HG02943 (cell line): ENCODE data around the gene HMGA1.

Source experiments
- ATAC-seq: cut with Tn5 transposase; IDR thresholded peaks from one replicate; pipeline ENCODE4 v1.9.1; 2021; ENCODE audit warnings: mild to moderate bottlenecking, low read depth, moderate library complexity; ENCODE audit not compliant: unreplicated experiment

HMGA1 gene

DNA sequence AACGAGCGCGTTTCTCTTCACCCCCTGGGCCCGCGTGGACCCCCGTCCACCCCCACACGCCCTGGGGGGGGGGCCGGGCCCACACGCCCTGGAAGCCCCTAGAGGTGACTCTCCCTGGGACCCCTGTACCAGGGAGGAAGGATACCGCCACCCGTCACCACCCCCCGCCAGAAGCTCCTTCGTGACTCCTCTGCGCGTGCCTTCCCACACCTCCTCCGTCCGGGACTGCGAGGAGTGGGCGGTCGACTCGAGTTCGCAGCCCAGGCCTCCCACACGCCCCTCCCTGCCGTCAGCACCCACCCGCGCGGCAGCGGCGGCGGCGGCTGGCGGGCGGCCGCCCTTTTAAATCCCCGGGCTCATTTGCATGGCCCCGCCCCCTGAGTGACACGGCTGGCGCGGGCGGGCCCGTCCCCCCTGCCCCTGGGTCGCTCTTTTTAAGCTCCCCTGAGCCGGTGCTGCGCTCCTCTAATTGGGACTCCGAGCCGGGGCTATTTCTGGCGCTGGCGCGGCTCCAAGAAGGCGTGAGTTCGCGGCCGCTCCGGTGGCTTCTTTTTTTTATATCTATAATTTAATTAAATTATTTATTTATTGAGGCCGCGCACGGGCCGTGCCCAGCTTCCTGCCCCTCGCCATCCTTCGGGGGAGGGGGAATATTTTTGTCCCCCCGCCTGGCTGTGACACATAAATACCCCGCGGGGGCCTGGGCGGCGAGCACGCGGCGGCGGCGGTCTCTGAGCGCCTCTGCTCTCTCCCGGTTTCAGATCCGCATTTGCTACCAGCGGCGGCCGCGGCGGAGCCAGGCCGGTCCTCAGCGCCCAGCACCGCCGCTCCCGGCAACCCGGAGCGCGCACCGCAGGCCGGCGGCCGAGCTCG lies at the start of gene HMGA1:
HMGA1 (plus strand) TSS at position 431 of the 873 bp plus-strand sequence. CDS start 3,908 bp downstream, outside the sequence.
- ATAC-seq = peak; percentile 50

- no peak for ATAC-seq
Measured at GRCh38 chr6:34189806-34190503, 46.7 kb upstream of the HMGA1 start.

GRCh38 chr6:34190504-34191122 lies 46.1 kb upstream of the HMGA1 start:
- no peak for ATAC-seq

DNA sequence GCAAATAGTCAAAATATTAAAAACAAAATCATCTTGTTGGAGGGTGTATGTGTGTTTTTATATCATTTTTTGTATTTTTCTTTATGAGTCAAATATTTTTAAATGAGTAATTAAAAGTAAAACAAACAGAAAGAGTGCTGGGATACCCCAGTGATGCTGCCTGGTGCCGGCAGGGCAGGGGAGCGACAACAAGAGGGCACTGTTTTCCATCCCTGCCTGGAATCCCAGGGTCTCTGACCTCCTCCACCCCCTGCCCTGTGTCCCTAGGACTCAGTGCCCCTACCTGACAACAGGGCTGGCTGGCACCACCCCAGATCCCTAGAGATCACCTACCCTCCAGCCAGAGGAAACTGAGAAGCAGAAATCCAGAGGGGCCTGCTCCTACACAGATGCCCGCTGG lies 41.9 kb upstream of the HMGA1 start:
- no peak for ATAC-seq

GRCh38 chr6:34195726-34196115 lies 41.0 kb upstream of the HMGA1 start:
- ATAC-seq = no peak

- no peak for ATAC-seq
Measured at GRCh38 chr6:34196116-34196832, 40.4 kb upstream of the HMGA1 start.

DNA sequence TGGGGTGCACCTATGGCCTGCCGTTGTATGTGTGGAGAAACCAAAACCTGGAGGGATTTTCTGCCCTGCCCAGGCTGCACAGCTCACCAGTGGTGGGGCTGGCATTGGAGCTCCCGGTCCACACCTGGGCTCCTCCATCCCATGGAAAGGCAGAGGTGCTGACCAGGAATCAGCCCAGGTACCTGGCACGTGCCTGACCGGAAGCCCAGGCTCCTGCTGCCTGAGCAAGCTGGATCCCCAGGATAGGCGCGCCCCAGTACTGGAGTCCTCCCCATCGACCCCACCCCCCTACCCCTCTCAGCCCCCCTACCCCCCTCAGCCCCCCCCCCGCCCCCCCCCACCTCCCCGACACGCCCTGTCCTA lies 39.9 kb upstream of the HMGA1 start:
- ATAC-seq = no peak

- no peak for ATAC-seq
Measured at GRCh38 chr6:34200340-34200971, 36.2 kb upstream of the HMGA1 start.

- no peak for ATAC-seq
Measured at GRCh38 chr6:34201455-34202107, 35.1 kb upstream of the HMGA1 start.

DNA sequence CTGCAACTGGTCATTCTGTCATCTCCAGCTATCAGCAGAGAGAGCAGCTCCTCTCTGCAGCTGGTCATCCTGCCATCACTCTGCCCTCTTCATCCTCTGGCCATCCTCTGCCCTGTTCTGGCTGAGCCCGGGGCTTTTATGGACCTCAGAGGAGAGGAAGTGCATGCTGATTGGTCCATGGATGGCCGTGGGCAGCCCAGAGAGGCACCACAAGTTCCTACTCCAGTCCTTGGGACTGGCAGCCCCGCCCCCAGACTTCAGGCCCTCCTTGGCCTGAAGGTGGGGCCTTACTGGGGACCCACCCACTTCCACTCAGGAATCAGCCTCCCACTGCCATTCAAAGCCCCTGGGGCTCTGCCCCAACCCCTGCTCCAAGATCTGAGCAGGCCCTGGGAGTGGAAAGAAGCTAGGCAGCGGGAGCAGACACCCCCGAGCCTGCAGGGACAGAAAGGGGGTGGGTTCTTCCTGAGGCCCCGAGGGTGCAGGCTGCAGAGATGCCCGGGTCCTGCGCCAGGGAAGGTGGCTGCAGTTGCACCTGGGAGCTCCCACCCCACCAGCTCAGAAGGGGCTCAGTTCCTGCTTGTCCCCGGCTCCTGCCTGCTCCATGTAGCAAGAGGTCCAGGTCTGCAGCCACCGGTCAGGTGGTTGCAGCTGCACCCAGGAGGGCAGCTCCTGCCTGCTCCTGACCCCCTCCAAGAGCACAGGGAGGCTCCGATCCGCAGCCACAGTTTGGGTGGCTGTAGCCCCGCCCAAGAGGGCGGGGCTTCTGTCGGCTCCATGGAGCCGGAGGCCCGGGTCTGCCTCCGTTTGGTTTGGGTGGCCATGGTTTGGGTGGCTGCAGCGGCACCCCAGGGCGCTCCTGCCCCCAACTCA lies 34.1 kb upstream of the HMGA1 start:
- no peak for ATAC-seq

GRCh38 chr6:34204693-34205092 lies 32.0 kb upstream of the HMGA1 start:
- ATAC-seq = no peak

DNA sequence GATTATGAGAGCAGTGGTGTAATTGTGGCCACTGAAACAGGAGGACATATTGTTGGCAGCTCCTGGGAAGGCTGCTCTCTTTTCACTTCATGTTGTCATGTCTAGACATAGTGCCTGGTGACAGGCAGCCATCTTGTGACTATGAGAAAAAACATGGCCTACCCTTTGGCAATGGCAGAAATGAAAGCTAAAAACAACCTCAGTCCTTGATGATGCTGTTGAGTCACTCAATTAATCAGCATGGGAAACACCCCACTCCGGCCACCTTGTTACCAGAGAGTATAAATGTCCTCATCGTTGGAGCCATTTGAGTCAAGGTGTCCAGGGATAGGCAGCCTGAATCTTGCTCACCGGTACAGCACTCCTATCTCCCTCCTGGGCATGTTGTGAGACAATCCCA lies 31.2 kb upstream of the HMGA1 start:
- no peak for ATAC-seq

DNA sequence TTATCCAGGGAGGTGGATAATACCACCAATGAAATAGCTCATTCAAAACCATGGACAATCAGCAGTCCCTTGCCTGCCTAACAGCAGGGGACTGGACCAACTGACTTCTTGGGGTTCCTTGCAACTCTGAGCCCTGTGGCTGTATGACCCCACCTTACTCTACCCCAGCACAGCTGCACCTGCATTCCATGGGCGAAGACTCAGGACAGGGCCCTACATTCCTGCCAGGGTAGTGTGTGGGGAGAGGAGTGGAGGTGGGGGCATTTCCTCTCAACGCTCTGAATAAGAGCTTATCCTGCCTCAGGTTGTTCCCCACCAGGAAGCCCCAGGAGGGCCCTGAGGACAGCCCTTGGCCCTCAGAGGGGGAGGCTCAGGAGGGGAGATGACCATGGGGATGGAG lies 30.8 kb upstream of the HMGA1 start:
- no peak for ATAC-seq

- no peak for ATAC-seq
Measured at GRCh38 chr6:34206726-34207125, 29.9 kb upstream of the HMGA1 start.

- no peak for ATAC-seq
Measured at GRCh38 chr6:34207695-34208443, 28.8 kb upstream of the HMGA1 start.

GRCh38 chr6:34213772-34214171 lies 22.9 kb upstream of the HMGA1 start:
- no peak for ATAC-seq

DNA sequence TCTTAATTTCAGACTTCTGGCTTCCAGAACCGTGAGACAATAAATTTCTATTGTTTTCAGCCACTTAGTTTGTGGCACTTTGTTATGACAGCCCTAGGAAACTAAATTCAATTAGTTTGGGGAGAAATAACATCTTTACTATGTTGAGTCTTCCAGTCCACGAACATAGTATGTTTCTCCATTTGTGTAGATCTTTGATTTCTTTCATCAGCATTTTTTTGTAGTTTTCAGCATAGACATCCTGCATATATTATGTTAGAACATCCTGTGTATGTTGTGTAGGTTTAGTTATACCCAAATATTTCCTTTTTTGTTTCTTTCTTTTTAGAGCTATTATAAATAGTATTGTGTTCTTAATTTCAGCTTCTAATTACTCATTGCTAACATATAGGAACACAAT lies 18.0 kb upstream of the HMGA1 start:
- ATAC-seq = no peak

DNA sequence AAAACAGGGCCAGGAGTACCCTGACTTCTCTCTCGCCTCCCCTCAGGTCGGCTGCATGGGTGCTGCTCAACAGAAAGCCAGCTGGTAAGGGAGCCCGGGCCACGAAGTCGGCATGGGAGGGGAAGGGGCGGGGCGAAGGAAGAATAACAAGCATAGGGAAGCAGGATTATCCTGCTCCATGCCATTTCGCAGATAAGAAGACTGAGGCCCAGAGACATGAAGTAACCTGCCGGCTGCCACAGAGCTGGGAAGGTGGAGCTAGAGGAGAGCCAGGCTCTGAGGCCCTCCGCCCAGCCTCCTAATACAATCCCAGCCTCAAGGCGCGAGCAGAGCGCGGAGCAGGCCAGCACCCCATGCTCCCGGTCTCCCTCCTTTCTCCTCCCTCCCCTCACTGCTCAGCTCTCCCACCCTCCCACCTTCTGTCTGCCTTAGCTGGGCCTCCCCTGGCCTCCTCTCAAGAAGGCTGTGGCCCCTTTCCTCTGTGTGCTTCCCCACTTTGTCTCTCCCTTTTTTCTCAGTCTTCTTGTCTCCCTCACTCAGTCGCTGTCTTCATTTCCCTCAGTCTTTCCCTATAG lies 13.2 kb upstream of the HMGA1 start:
- peak; percentile 20 for ATAC-seq
